GM19328 (cell line): ENCODE data around the gene CALCOCO1.

Source experiments
- ATAC-seq: cut with Tn5 transposase; IDR thresholded peaks from one replicate; pipeline ENCODE4 v1.9.1; 2021; ENCODE audit warnings: mild to moderate bottlenecking, moderate library complexity; ENCODE audit not compliant: unreplicated experiment

Gene CALCOCO1

GRCh38 chr12:53667080-53667479 is 60.2 kb downstream of the CALCOCO1 start:
- ATAC-seq = no peak

GRCh38 chr12:53664936-53665335 is 62.3 kb downstream of the CALCOCO1 start:
- ATAC-seq = no peak

DNA sequence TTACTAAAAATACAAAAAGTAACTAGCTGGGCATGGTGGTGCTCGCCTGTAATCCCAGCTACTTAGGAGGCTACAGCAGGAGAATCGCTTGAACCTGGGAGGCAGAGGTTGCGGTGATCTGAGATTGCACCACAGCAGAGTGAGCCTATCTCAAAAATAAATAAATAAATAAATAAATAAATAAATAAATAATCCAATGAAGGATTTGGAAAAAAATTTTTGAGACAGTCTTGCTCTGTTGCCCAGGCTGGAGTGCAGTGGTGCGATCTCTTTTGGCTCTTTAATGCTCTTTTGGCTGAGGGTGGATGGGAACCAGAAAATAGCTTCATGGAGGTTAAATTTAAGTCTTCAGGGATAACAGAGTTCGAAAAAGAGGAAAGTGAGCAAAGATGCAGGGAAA is 63.1 kb downstream of the CALCOCO1 start:
- ATAC-seq = no peak

- ATAC-seq = no peak
Observed at GRCh38 chr12:53660041-53660440, 67.2 kb downstream of the CALCOCO1 start.

GRCh38 chr12:53659571-53659981 is 67.7 kb downstream of the CALCOCO1 start:
- no peak for ATAC-seq

DNA sequence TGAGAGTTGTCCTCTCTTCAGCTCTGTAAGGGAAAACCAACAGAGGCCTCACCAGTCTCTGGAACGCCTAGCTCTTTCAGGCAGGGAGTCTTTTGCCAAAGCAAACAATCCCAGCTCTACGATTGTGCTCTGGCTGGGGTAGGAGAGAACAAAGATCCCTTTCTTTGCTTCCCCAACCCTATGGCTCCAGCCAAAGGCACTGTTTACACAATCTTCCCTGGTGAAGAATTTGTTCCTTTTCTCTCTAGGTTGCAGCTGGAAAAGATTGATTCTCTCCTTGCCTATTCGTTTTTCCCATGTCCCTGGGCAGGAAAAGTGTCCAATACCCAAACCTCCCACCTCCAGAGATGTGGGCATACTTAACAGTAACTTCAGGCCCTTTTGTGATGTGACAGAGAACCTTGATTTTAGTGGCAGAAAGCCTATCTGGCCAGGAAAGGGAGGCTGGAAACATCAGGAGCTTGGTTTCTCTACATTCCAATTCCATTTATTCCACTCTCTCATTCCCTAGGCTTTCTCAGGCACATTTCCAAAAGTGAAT is 68.2 kb downstream of the CALCOCO1 start:
- no peak for ATAC-seq
